ENCODE data around the gene DNAJB5.

The DNAJB5 gene

GRCh38 chr9:34994900-34995669 lies 5.5 kb downstream of the DNAJB5 start:
- H3K36me3 ChIP-seq (ENCODE audit: insufficient read depth, low read length) = no peaks in the 10 kb centered on the region
- TF ChIP-seq EZH2 (IDR thresholded peaks at IDR 0.05) (no peak), POLR2AphosphoS5 (IDR thresholded peaks at IDR 0.05; ENCODE audit: borderline replicate concordance, low read depth, low read length) (no peak), FOXP2 (optimal IDR thresholded peaks at IDR 0.05; ENCODE audit: control extremely low read depth, extremely low read length, insufficient read depth) (no peak)
- H3K9me3 ChIP-seq (ENCODE audit: low read depth, low read length) = no peaks in the 10 kb centered on the region
- no peak for DNase-seq (ENCODE audit: low read depth, low spot score)
- H3K27ac ChIP-seq = no peak overlapping the region
- H3K4me3 ChIP-seq = no peak overlapping the region
- H3K9ac ChIP-seq (ENCODE audit: insufficient read length) = no peak overlapping the region

GRCh38 chr9:34995670-34996060 lies 6.1 kb downstream of the DNAJB5 start:
- Histone ChIP-seq H3K9ac (ENCODE audit: insufficient read length) (no peak overlapping the region), H3K4me3 (no peak overlapping the region), H3K27ac (no peak overlapping the region), H3K36me3 (ENCODE audit: insufficient read depth, low read length) (no peaks in the 10 kb centered on the region), H3K9me3 (ENCODE audit: low read depth, low read length) (no peaks in the 10 kb centered on the region)
- no peak for DNase-seq (ENCODE audit: low read depth, low spot score)
- TF ChIP-seq EZH2 (IDR thresholded peaks at IDR 0.05) (no peak), POLR2AphosphoS5 (IDR thresholded peaks at IDR 0.05; ENCODE audit: borderline replicate concordance, low read depth, low read length) (no peak), FOXP2 (optimal IDR thresholded peaks at IDR 0.05; ENCODE audit: control extremely low read depth, extremely low read length, insufficient read depth) (no peak)

- Histone ChIP-seq H3K9ac (ENCODE audit: insufficient read length) (no peak overlapping the region), H3K36me3 (ENCODE audit: insufficient read depth, low read length) (no peaks in the 10 kb centered on the region), H3K27ac (no peak overlapping the region), H3K4me3 (no peak overlapping the region), H3K9me3 (ENCODE audit: low read depth, low read length) (no peaks in the 10 kb centered on the region)
- no peak for DNase-seq (ENCODE audit: low read depth, low spot score)
- no peak for TF ChIP-seq FOXP2 (optimal IDR thresholded peaks at IDR 0.05; ENCODE audit: control extremely low read depth, extremely low read length, insufficient read depth)
- no peak for TF ChIP-seq POLR2AphosphoS5 (IDR thresholded peaks at IDR 0.05; ENCODE audit: borderline replicate concordance, low read depth, low read length)
- no peak for TF ChIP-seq EZH2 (IDR thresholded peaks at IDR 0.05)
These were observed 6.8 kb downstream of the DNAJB5 start for GRCh38 chr9:34996181-34996904.

GRCh38 chr9:34996905-34997279 lies 7.3 kb downstream of the DNAJB5 start:
- Histone ChIP-seq H3K36me3 (ENCODE audit: insufficient read depth, low read length) (no peaks in the 10 kb centered on the region), H3K27ac (no peak overlapping the region), H3K9me3 (ENCODE audit: low read depth, low read length) (no peaks in the 10 kb centered on the region), H3K4me3 (no peak overlapping the region), H3K9ac (ENCODE audit: insufficient read length) (no peak overlapping the region)
- TF ChIP-seq FOXP2 (optimal IDR thresholded peaks at IDR 0.05; ENCODE audit: control extremely low read depth, extremely low read length, insufficient read depth) = no peak
- no peak for TF ChIP-seq POLR2AphosphoS5 (IDR thresholded peaks at IDR 0.05; ENCODE audit: borderline replicate concordance, low read depth, low read length)
- TF ChIP-seq EZH2 (IDR thresholded peaks at IDR 0.05) = no peak
- no peak for DNase-seq (ENCODE audit: low read depth, low spot score)

GRCh38 chr9:34997379-34997781 lies 7.8 kb downstream of the DNAJB5 start:
- no peak for DNase-seq (ENCODE audit: low read depth, low spot score)
- Histone ChIP-seq H3K9me3 (ENCODE audit: low read depth, low read length) (no peaks in the 10 kb centered on the region), H3K9ac (ENCODE audit: insufficient read length) (no peak overlapping the region), H3K36me3 (ENCODE audit: insufficient read depth, low read length) (no peaks in the 10 kb centered on the region), H3K4me3 (no peak overlapping the region), H3K27ac (no peak overlapping the region)
- no peak for TF ChIP-seq POLR2AphosphoS5 (IDR thresholded peaks at IDR 0.05; ENCODE audit: borderline replicate concordance, low read depth, low read length)
- TF ChIP-seq EZH2 (IDR thresholded peaks at IDR 0.05) = no peak
- no peak for TF ChIP-seq FOXP2 (optimal IDR thresholded peaks at IDR 0.05; ENCODE audit: control extremely low read depth, extremely low read length, insufficient read depth)

- H3K27ac ChIP-seq = no peak overlapping the region
- H3K9me3 ChIP-seq (ENCODE audit: low read depth, low read length) = no peaks in the 10 kb centered on the region
- H3K9ac ChIP-seq (ENCODE audit: insufficient read length) = no peak overlapping the region
- no peak for TF ChIP-seq FOXP2 (optimal IDR thresholded peaks at IDR 0.05; ENCODE audit: control extremely low read depth, extremely low read length, insufficient read depth)
- TF ChIP-seq POLR2AphosphoS5 (IDR thresholded peaks at IDR 0.05; ENCODE audit: borderline replicate concordance, low read depth, low read length) = no peak
- TF ChIP-seq EZH2 (IDR thresholded peaks at IDR 0.05) = no peak
- no peaks in the 10 kb centered on the region for H3K36me3 ChIP-seq (ENCODE audit: insufficient read depth, low read length)
- DNase-seq (ENCODE audit: low read depth, low spot score) = no peak
- no peak overlapping the region for H3K4me3 ChIP-seq
These were observed 8.7 kb downstream of the DNAJB5 start for GRCh38 chr9:34998266-34998665.

- TF ChIP-seq EZH2 (IDR thresholded peaks at IDR 0.05) = no peak
- TF ChIP-seq POLR2AphosphoS5 (IDR thresholded peaks at IDR 0.05; ENCODE audit: borderline replicate concordance, low read depth, low read length) = no peak
- TF ChIP-seq FOXP2 (optimal IDR thresholded peaks at IDR 0.05; ENCODE audit: control extremely low read depth, extremely low read length, insufficient read depth) = no peak
- no peaks in the 10 kb centered on the region for H3K9me3 ChIP-seq (ENCODE audit: low read depth, low read length)
- no peak overlapping the region for H3K27ac ChIP-seq
- DNase-seq (ENCODE audit: low read depth, low spot score) = no peak
- no peaks in the 10 kb centered on the region for H3K36me3 ChIP-seq (ENCODE audit: insufficient read depth, low read length)
- H3K4me3 ChIP-seq = no peak overlapping the region
- no peak overlapping the region for H3K9ac ChIP-seq (ENCODE audit: insufficient read length)
These were observed 10.0 kb downstream of the DNAJB5 start for GRCh38 chr9:34999576-34999975.

- H3K4me3 ChIP-seq = no peak overlapping the region
- no peaks in the 10 kb centered on the region for H3K36me3 ChIP-seq (ENCODE audit: insufficient read depth, low read length)
- no peak overlapping the region for H3K9ac ChIP-seq (ENCODE audit: insufficient read length)
- no peak for DNase-seq (ENCODE audit: low read depth, low spot score)
- TF ChIP-seq EZH2 (IDR thresholded peaks at IDR 0.05) (no peak), FOXP2 (optimal IDR thresholded peaks at IDR 0.05; ENCODE audit: control extremely low read depth, extremely low read length, insufficient read depth) (no peak), POLR2AphosphoS5 (IDR thresholded peaks at IDR 0.05; ENCODE audit: borderline replicate concordance, low read depth, low read length) (no peak)
- H3K27ac ChIP-seq = no peak overlapping the region
- H3K9me3 ChIP-seq (ENCODE audit: low read depth, low read length) = no peaks in the 10 kb centered on the region
These were observed 11.2 kb downstream of the DNAJB5 start for GRCh38 chr9:35000535-35001284.
